Measurements from ENCODE around the gene TAS2R43. TPM values are rescaled to one million over a fixed set of nuclear protein-coding genes. Genes with fewer than 3 reads are reported as not detected.

Gene TAS2R43
- polyA plus RNA-seq, 1 donor from 2014 or later: 0.35 TPM

- Histone ChIP-seq H3K27ac (ENCODE audit: low read length) (no peak overlapping the region), H3K4me2 (ENCODE audit: low read length) (no peak overlapping the region), H3K36me3 (ENCODE audit: insufficient read depth, low read length) (no peaks in the 10 kb centered on the region), H3K27me3 (ENCODE audit: insufficient read depth, low read depth, low read length) (no peaks in the 10 kb centered on the region), H3K4me3 (ENCODE audit: low read length) (no peak overlapping the region), H4K20me1 (ENCODE audit: insufficient read depth) (no peaks in the 10 kb centered on the region), H3K9me2 (ENCODE audit: insufficient read depth, low read length) (no peaks in the 10 kb centered on the region), H3F3A (ENCODE audit: insufficient read depth, low read length, poor library complexity, severe bottlenecking) (no peaks in the 10 kb centered on the region), H2AFZ (ENCODE audit: low read depth, low read length) (no peak overlapping the region), H3K9ac (ENCODE audit: low read length) (no peak overlapping the region), H3K9me3 (ENCODE audit: low read length) (no peaks in the 10 kb centered on the region), H3K79me2 (replicated peaks; ENCODE audit: insufficient read depth, low read length) (no peaks in the 10 kb centered on the region)
- TF ChIP-seq POLR2AphosphoS5 (IDR thresholded peaks at IDR 0.05) (no peak), MXI1 (conservative IDR thresholded peaks at IDR 0.05; ENCODE audit: poor library complexity, severe bottlenecking) (no peak), CTCF (IDR thresholded peaks at IDR 0.05; ENCODE audit: poor library complexity, severe bottlenecking) (no peak), REST (IDR thresholded peaks at IDR 0.05; ENCODE audit: borderline replicate concordance) (no peak), RAD21 (conservative IDR thresholded peaks at IDR 0.05) (no peak), EZH2 (IDR thresholded peaks at IDR 0.05; ENCODE audit: borderline replicate concordance, insufficient read depth, low read length, poor library complexity, severe bottlenecking) (no peak), EP300 (conservative IDR thresholded peaks at IDR 0.05; ENCODE audit: poor library complexity, severe bottlenecking) (no peak), SMC3 (conservative IDR thresholded peaks at IDR 0.05; ENCODE audit: poor library complexity) (no peak), TAF1 (IDR thresholded peaks at IDR 0.05; ENCODE audit: low read depth) (no peak)
These were observed 2.9 kb downstream of the TAS2R43 start for GRCh38 chr12:11089246-11089645.

GRCh38 chr12:11085419-11085818 is 6.7 kb downstream of the TAS2R43 start:
- Histone ChIP-seq H3K9me2 (ENCODE audit: insufficient read depth, low read length) (no peaks in the 10 kb centered on the region), H2AFZ (ENCODE audit: low read depth, low read length) (no peak overlapping the region), H3K4me3 (ENCODE audit: low read length) (no peak overlapping the region), H3K9me3 (ENCODE audit: low read length) (peaks cover 5% of the 10 kb centered on the region), H3K9ac (ENCODE audit: low read length) (no peak overlapping the region), H4K20me1 (ENCODE audit: insufficient read depth) (no peaks in the 10 kb centered on the region), H3K79me2 (replicated peaks; ENCODE audit: insufficient read depth, low read length) (no peaks in the 10 kb centered on the region), H3K27ac (ENCODE audit: low read length) (no peak overlapping the region), H3F3A (ENCODE audit: insufficient read depth, low read length, poor library complexity, severe bottlenecking) (no peaks in the 10 kb centered on the region), H3K27me3 (ENCODE audit: insufficient read depth, low read depth, low read length) (no peaks in the 10 kb centered on the region), H3K36me3 (ENCODE audit: insufficient read depth, low read length) (no peaks in the 10 kb centered on the region), H3K4me2 (ENCODE audit: low read length) (no peak overlapping the region)
- TF ChIP-seq REST (IDR thresholded peaks at IDR 0.05; ENCODE audit: borderline replicate concordance) (no peak), EZH2 (IDR thresholded peaks at IDR 0.05; ENCODE audit: borderline replicate concordance, insufficient read depth, low read length, poor library complexity, severe bottlenecking) (no peak), EP300 (conservative IDR thresholded peaks at IDR 0.05; ENCODE audit: poor library complexity, severe bottlenecking) (no peak), POLR2AphosphoS5 (IDR thresholded peaks at IDR 0.05) (no peak), TAF1 (IDR thresholded peaks at IDR 0.05; ENCODE audit: low read depth) (no peak), CTCF (IDR thresholded peaks at IDR 0.05; ENCODE audit: poor library complexity, severe bottlenecking) (no peak), RAD21 (conservative IDR thresholded peaks at IDR 0.05) (no peak), MXI1 (conservative IDR thresholded peaks at IDR 0.05; ENCODE audit: poor library complexity, severe bottlenecking) (no peak), SMC3 (conservative IDR thresholded peaks at IDR 0.05; ENCODE audit: poor library complexity) (no peak)

All from neural cell (in vitro differentiated cells).